KOPT-K1 (cell line): Measurements from ENCODE around the gene COL12A1.

Experiments
- H3K27ac ChIP-seq: fragments of 200-600 bp; sonication (generic); 2 replicates; pipeline ENCODE4 v1.5.1; 2016; ENCODE audit warnings: antibody characterized with exemption, mild to moderate bottlenecking, low read depth, low read length; ENCODE audit not compliant: poor library complexity, severe bottlenecking
- H3K36me3 ChIP-seq: fragments of 200-600 bp; sonication (generic); 2 replicates; pipeline ENCODE4 v1.5.1; 2017; ENCODE audit warnings: antibody characterized with exemption, mild to moderate bottlenecking, low read length, moderate library complexity; ENCODE audit not compliant: insufficient read depth
- H3K9me3 ChIP-seq: fragments of 200-600 bp; sonication (generic); 2 replicates; pipeline ENCODE4 v1.5.1; 2017; ENCODE audit warnings: antibody characterized with exemption, low read length, mild to moderate bottlenecking; ENCODE audit not compliant: insufficient read depth, poor library complexity, severe bottlenecking

COL12A1 gene

DNA sequence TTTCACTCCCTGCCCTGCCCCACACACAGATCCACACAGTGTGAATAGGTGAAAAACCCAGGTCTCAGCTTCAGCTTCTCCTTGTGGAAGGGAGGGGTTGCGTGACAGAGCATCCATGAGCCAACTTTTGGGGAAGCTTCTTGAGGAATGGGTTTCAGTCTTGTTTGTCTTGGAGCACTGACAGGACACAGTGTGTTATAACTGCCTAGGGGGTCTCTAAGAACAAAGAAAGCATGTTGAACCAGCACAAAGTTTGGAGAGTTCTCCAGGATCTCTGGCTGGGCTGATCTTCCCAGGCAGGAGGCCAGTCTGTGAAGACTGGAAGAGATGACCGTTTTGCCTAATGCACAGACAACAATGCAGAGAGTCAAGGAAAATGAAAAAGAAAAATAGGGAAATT, 164.5 kb downstream of the COL12A1 start:
- no peaks in the 10 kb centered on the region for H3K36me3 ChIP-seq
- H3K9me3 ChIP-seq: no peaks in the 10 kb centered on the region
- H3K27ac ChIP-seq: no peak overlapping the region
